HG02852 (cell line): ENCODE data around the gene BMPR2.
"Not testable (repeated sequence)": the region's sequence is repeated elsewhere in the genome, so short reads cannot be mapped to it uniquely, and the experiment has no call there.

ENCODE experiments used
- ATAC-seq: cut with Tn5 transposase; IDR thresholded peaks from one replicate; pipeline ENCODE4 v1.9.1; 2021; ENCODE audit warnings: mild to moderate bottlenecking, moderate library complexity; ENCODE audit not compliant: unreplicated experiment

Gene BMPR2

GRCh38 chr2:202519453-202519852 lies 143.3 kb downstream of the BMPR2 start:
- ATAC-seq: no peak

- no peak for ATAC-seq
Measured at GRCh38 chr2:202521470-202521869, 145.3 kb downstream of the BMPR2 start.

GRCh38 chr2:202529389-202529788 lies 153.3 kb downstream of the BMPR2 start:
- no peak for ATAC-seq

GRCh38 chr2:202530038-202530437 lies 153.9 kb downstream of the BMPR2 start:
- no peak for ATAC-seq

- ATAC-seq: not testable (repeated sequence)
Measured at GRCh38 chr2:202535290-202535689, 159.2 kb downstream of the BMPR2 start.

GRCh38 chr2:202541137-202541536 lies 165.0 kb downstream of the BMPR2 start:
- no peak for ATAC-seq

- no peak for ATAC-seq
Measured at GRCh38 chr2:202542142-202542541, 166.0 kb downstream of the BMPR2 start.

GRCh38 chr2:202545523-202545922 lies 169.4 kb downstream of the BMPR2 start:
- ATAC-seq: no peak

GRCh38 chr2:202545931-202546330 lies 169.8 kb downstream of the BMPR2 start:
- no peak for ATAC-seq

GRCh38 chr2:202546499-202547141 lies 170.5 kb downstream of the BMPR2 start:
- ATAC-seq: not testable (repeated sequence)

GRCh38 chr2:202548240-202548639 lies 172.1 kb downstream of the BMPR2 start:
- ATAC-seq: no peak

- ATAC-seq: not testable (repeated sequence)
Measured at GRCh38 chr2:202551000-202551399, 174.9 kb downstream of the BMPR2 start.

- no peak for ATAC-seq
Measured at GRCh38 chr2:202555356-202555755, 179.2 kb downstream of the BMPR2 start.

- no peak for ATAC-seq
Measured at GRCh38 chr2:202560200-202560599, 184.1 kb downstream of the BMPR2 start.

- no peak for ATAC-seq
Measured at GRCh38 chr2:202564226-202564625, 188.1 kb downstream of the BMPR2 start.

- ATAC-seq: no peak
Measured at GRCh38 chr2:202566286-202566685, 190.2 kb downstream of the BMPR2 start.

- ATAC-seq: no peak
Measured at GRCh38 chr2:202574541-202574940, 198.4 kb downstream of the BMPR2 start.

- ATAC-seq: not testable (repeated sequence)
Measured at GRCh38 chr2:202575194-202575593, 199.1 kb downstream of the BMPR2 start.

GRCh38 chr2:202577250-202578183 lies 201.4 kb downstream of the BMPR2 start:
- no peak for ATAC-seq

- not testable (repeated sequence) for ATAC-seq
Measured at GRCh38 chr2:202582846-202583245, 206.7 kb downstream of the BMPR2 start.

GRCh38 chr2:202583709-202584219 lies 207.6 kb downstream of the BMPR2 start:
- ATAC-seq: no peak
